IPS DF 19.7 (cell line): ENCODE data around the gene NRAP.

Experiments used
- DNase-seq: peaks from one replicate; pipeline ENCODE4 v3.0.0-alpha.2; 2013; ENCODE audit warnings: low read depth, low spot score

NRAP gene

GRCh38 chr10:113610631-113611601, 52.9 kb downstream of the NRAP start:
- no peak for DNase-seq

- no peak for DNase-seq
Observed at GRCh38 chr10:113609704-113610108, 54.1 kb downstream of the NRAP start.

- no peak for DNase-seq
Observed at GRCh38 chr10:113605268-113605978, 58.4 kb downstream of the NRAP start.

- no peak for DNase-seq
Observed at GRCh38 chr10:113604572-113604971, 59.3 kb downstream of the NRAP start.

GRCh38 chr10:113603057-113603777, 60.6 kb downstream of the NRAP start:
- DNase-seq: no peak

- DNase-seq: no peak
Observed at GRCh38 chr10:113600569-113600968, 63.3 kb downstream of the NRAP start.

GRCh38 chr10:113594652-113595051, 69.2 kb downstream of the NRAP start:
- DNase-seq: no peak

GRCh38 chr10:113592380-113592779, 71.5 kb downstream of the NRAP start:
- DNase-seq: no peak

GRCh38 chr10:113590581-113590980, 73.3 kb downstream of the NRAP start:
- DNase-seq: no peak

- DNase-seq: no peak
Observed at GRCh38 chr10:113589201-113589770, 74.6 kb downstream of the NRAP start.

GRCh38 chr10:113585949-113586348, 77.9 kb downstream of the NRAP start:
- DNase-seq: no peak

GRCh38 chr10:113583571-113583970, 80.3 kb downstream of the NRAP start:
- DNase-seq: no peak

GRCh38 chr10:113581092-113581491, 82.7 kb downstream of the NRAP start:
- no peak for DNase-seq

GRCh38 chr10:113578773-113579172, 85.1 kb downstream of the NRAP start:
- DNase-seq: no peak

- no peak for DNase-seq
Observed at GRCh38 chr10:113576852-113577251, 87.0 kb downstream of the NRAP start.

GRCh38 chr10:113573368-113573767, 90.5 kb downstream of the NRAP start:
- no peak for DNase-seq

- no peak for DNase-seq
Observed at GRCh38 chr10:113572520-113573290, 91.1 kb downstream of the NRAP start.

GRCh38 chr10:113569576-113569975, 94.3 kb downstream of the NRAP start:
- no peak for DNase-seq

- no peak for DNase-seq
Observed at GRCh38 chr10:113566888-113567287, 97.0 kb downstream of the NRAP start.

GRCh38 chr10:113565364-113565763, 98.5 kb downstream of the NRAP start:
- no peak for DNase-seq
